PC-3 (cell line): ENCODE results near the gene MVK. TPM values are rescaled to one million over a fixed set of nuclear protein-coding genes. Genes with fewer than 3 reads are reported as not detected.

Experiments
- ATAC-seq: fragments of 200-7000 bp; cut with Tn5 transposase; 2 replicates; pipeline ENCODE4 v1.9.1; 2020; ENCODE audit warnings: mild to moderate bottlenecking, moderate library complexity
- BruUV-seq: library from RNA; stranded (reverse); fragments of 400-500 nt; replicated peaks from 2 replicates; lab custom pipeline; 2021; lab: Mats Ljungman, UMichigan
- CTCF ChIA-PET: fragments of 300-600 bp; sonication (Branson Sonifier 250); formaldehyde crosslinking; loops from one replicate; lab custom pipeline; 2022; ENCODE audit warnings: antibody characterized with exemption; lab: Charles Lee
- POLR2A ChIA-PET: fragments of 300-600 bp; sonication (Branson Sonifier 250); formaldehyde crosslinking; loops from one replicate; lab custom pipeline; 2022; ENCODE audit warnings: antibody characterized with exemption; ENCODE audit not compliant: unreplicated experiment; lab: Charles Lee
- DNase-seq: peaks from one replicate; pipeline ENCODE4 v3.0.0-alpha.2; 2015
- H2AFZ ChIP-seq: fragments of 300-600 bp; sonication (generic); 2 replicates; pipeline ENCODE4 v1.6.0; 2016; ENCODE audit warnings: antibody characterized with exemption, low read length
- H3F3A ChIP-seq: fragments of 300-600 bp; sonication (generic); one replicate; pipeline ENCODE4 v1.6.0; 2017; ENCODE audit warnings: antibody characterized with exemption, low read length, control low read depth, mild to moderate bottlenecking; ENCODE audit not compliant: unreplicated experiment
- H3K27ac ChIP-seq: fragments of 300-600 bp; sonication (generic); 2 replicates; pipeline ENCODE4 v1.5.1; 2016; ENCODE audit warnings: mild to moderate bottlenecking, low read length
- H3K27me3 ChIP-seq: fragments of 300-600 bp; sonication (generic); 2 replicates; pipeline ENCODE4 v1.6.1; 2016; ENCODE audit warnings: low read length, mixed read lengths
- H3K36me3 ChIP-seq: fragments of 300-600 bp; sonication (generic); 2 replicates; pipeline ENCODE4 v1.6.1; 2016; ENCODE audit warnings: low read depth, mixed run types, low read length, mixed read lengths
- H3K4me1 ChIP-seq: fragments of 300-600 bp; sonication (generic); 2 replicates; pipeline ENCODE4 v1.5.1; 2016; ENCODE audit warnings: low read length; ENCODE audit not compliant: insufficient read depth
- H3K4me2 ChIP-seq: fragments of 300-600 bp; sonication (generic); 2 replicates; pipeline ENCODE4 v1.6.0; 2016; ENCODE audit warnings: low read length
- H3K4me3 ChIP-seq: fragments of 300-600 bp; sonication (generic); 2 replicates; pipeline ENCODE4 v1.5.1; 2016; ENCODE audit warnings: mild to moderate bottlenecking, low read length, mixed read lengths
- H3K79me2 ChIP-seq: fragments of 300-600 bp; sonication (generic); 2 replicates; pipeline ENCODE4 v1.6.1; 2017; ENCODE audit warnings: low read length, mixed read lengths
- H3K9ac ChIP-seq: fragments of 300-600 bp; sonication (generic); 2 replicates; pipeline ENCODE4 v1.6.0; 2016; ENCODE audit warnings: mild to moderate bottlenecking, low read length
- H3K9me2 ChIP-seq: fragments of 300-600 bp; sonication (generic); replicated peaks from 2 replicates; pipeline ENCODE4 v1.6.1; 2016; ENCODE audit warnings: mixed run types, low read length, mixed read lengths
- H3K9me3 ChIP-seq: fragments of 300-600 bp; sonication (generic); 2 replicates; pipeline ENCODE4 v1.6.1; 2016; ENCODE audit warnings: low read length, mixed read lengths
- H4K20me1 ChIP-seq: fragments of 300-600 bp; sonication (generic); 2 replicates; pipeline ENCODE4 v1.6.1; 2016; ENCODE audit warnings: low read length, mixed read lengths
- CTCF ChIP-seq: fragments of 300-600 bp; sonication (generic); conservative IDR thresholded peaks from 2 replicates; pipeline ENCODE4 v1.5.1; 2017; ENCODE audit warnings: antibody characterized with exemption, low read depth, mild to moderate bottlenecking, low read length
- EZH2 ChIP-seq: fragments of 300-600 bp; sonication (generic); IDR thresholded peaks from one replicate; pipeline ENCODE4 v1.6.1; 2017; ENCODE audit warnings: antibody characterized with exemption, mild to moderate bottlenecking, low read length; ENCODE audit not compliant: unreplicated experiment
- EZH2phosphoT487 ChIP-seq: fragments of 300-600 bp; sonication (generic); IDR thresholded peaks from 2 replicates; pipeline ENCODE4 v1.6.1; 2018; ENCODE audit warnings: mild to moderate bottlenecking, antibody characterized with exemption, low read length, borderline replicate concordance
- intact Hi-C: fragments of 100-400 bp; cut with micrococcal nuclease; formaldehyde crosslinking; loops from 2 replicates; pipeline ENCODE4 v1.9.0; 2023
- total RNA-seq: library from RNA; depleted of rRNA; stranded (reverse); fragments of >200 nt; gene quantifications from 2 replicates; pipeline ENCODE4 v1.2.3, GENCODE V29; 2014

MVK gene
- total RNA-seq, 1 experiment from 2014 or later, result 47.8 TPM

- no peak for ATAC-seq
- Histone ChIP-seq H4K20me1 (no peaks in the 10 kb centered on the region), H3F3A (no peaks in the 10 kb centered on the region), H3K9ac (no peak overlapping the region), H3K4me3 (no peak overlapping the region), H3K9me2 (no peaks in the 10 kb centered on the region), H3K79me2 (peaks cover 7% of the 10 kb centered on the region), H3K9me3 (no peaks in the 10 kb centered on the region), H2AFZ (no peak overlapping the region), H3K4me2 (no peak overlapping the region), H3K27me3 (no peaks in the 10 kb centered on the region), H3K4me1 (peaks cover 7% of the 10 kb centered on the region), H3K27ac (no peak overlapping the region), H3K36me3 (peaks cover 9% of the 10 kb centered on the region; the same call in 1 of the 2 replicates)
- intact Hi-C loops, result no loop called here
- CTCF ChIA-PET, result no interaction called here
- POLR2A ChIA-PET, result no interaction called here
- no peak for DNase-seq
- no TSS peak for BruUV-seq
- TF ChIP-seq EZH2 (no peak), EZH2phosphoT487 (no peak), CTCF (no peak)
These were observed 5.1 kb upstream of the MVK start for GRCh38 chr12:109568486-109568885.

GRCh38 chr12:109571773-109572505 is 1.7 kb upstream of the MVK start:
- intact Hi-C loops, result loop anchor here (2.0 kb wide), 1 partner anchor 53 kb away; no protein-coding TSS in a partner anchor
- Histone ChIP-seq H3F3A (no peaks in the 10 kb centered on the region), H2AFZ (no peak overlapping the region), H3K9me2 (no peaks in the 10 kb centered on the region), H3K9ac (no peak overlapping the region), H3K4me1 (peaks cover 16% of the 10 kb centered on the region), H3K79me2 (peaks cover 18% of the 10 kb centered on the region), H4K20me1 (no peaks in the 10 kb centered on the region), H3K36me3 (peaks cover 12% of the 10 kb centered on the region), H3K4me3 (peak overlapping the region; percentile 81; the same call in 1 of the 2 replicates), H3K4me2 (peak overlapping the region; percentile 78; the same call in 1 of the 2 replicates), H3K27me3 (no peaks in the 10 kb centered on the region), H3K27ac (no peak overlapping the region), H3K9me3 (no peaks in the 10 kb centered on the region)
- ChIA-PET POLR2A (interaction anchor here (0.6 to 0.7 kb wide), 2 partner anchors 8 to 14 kb away, joined by 6 to 12 read pairs; no protein-coding TSS in a partner anchor), CTCF (no interaction called here)
- ATAC-seq (no peak), DNase-seq (no peak)
- TF ChIP-seq EZH2phosphoT487 (no peak), CTCF (no peak), EZH2 (no peak)
- no TSS peak for BruUV-seq

GRCh38 chr12:109572506-109572845 is 1.1 kb upstream of the MVK start:
- H3K4me2 ChIP-seq, result peak overlapping the region; percentile 78
- ATAC-seq (no peak), DNase-seq (no peak)
- no peaks in the 10 kb centered on the region for H4K20me1 ChIP-seq
- H2AFZ ChIP-seq, result peak overlapping the region; percentile 78; the same call in 1 of the 2 replicates
- BruUV-seq, result no TSS peak
- no peaks in the 10 kb centered on the region for H3K9me2 ChIP-seq
- peak overlapping the region; percentile 81 for H3K9ac ChIP-seq
- CTCF ChIA-PET, result no interaction called here
- H3K27ac ChIP-seq, result peak overlapping the region; percentile 57; the same call in 1 of the 2 replicates
- peak overlapping the region; percentile 81 for H3K4me3 ChIP-seq
- no peaks in the 10 kb centered on the region for H3K27me3 ChIP-seq
- TF ChIP-seq CTCF (no peak), EZH2 (no peak), EZH2phosphoT487 (no peak)
- peaks cover 18% of the 10 kb centered on the region for H3K79me2 ChIP-seq
- peaks cover 16% of the 10 kb centered on the region for H3K4me1 ChIP-seq
- peaks cover 18% of the 10 kb centered on the region for H3K36me3 ChIP-seq
- no peaks in the 10 kb centered on the region for H3K9me3 ChIP-seq
- no peaks in the 10 kb centered on the region for H3F3A ChIP-seq
- intact Hi-C loops, result loop anchor here (2.0 kb wide), 1 partner anchor 54 kb away; no protein-coding TSS in a partner anchor
- POLR2A ChIA-PET, result interaction anchor here (0.6 to 0.7 kb wide), 2 partner anchors 9 to 13 kb away, joined by 6 to 12 read pairs; no protein-coding TSS in a partner anchor
